Measurements from ENCODE around the gene SNX14. TPM values are rescaled to one million over a fixed set of nuclear protein-coding genes. Genes with fewer than 3 reads are reported as not detected.
A peak's percentile ranks its signal among the peaks of the same experiment; 100 is the strongest.
"Not testable (repeated sequence)": the region's sequence is repeated elsewhere in the genome, so short reads cannot be mapped to it uniquely, and the experiment has no call there.

Gene SNX14
- total and polyA plus RNA-seq, 12 donors = 60.0 to 192 (median 86.4) TPM

- Histone ChIP-seq H3K27me3 (no peaks in the 10 kb centered on the region), H3K27ac (peak overlapping the region in 1 of 5 donors; percentile 29), H3K9me3 (replicated peaks in 1 of 3) (no peaks in the 10 kb centered on the region), H3K36me3 (replicated peaks in 1 of 2) (peaks cover 0 to 73% of the 10 kb centered on the region in 2 donors), H3K4me3 (no peak overlapping the region), H3K4me1 (replicated peaks in 1 of 2) (peaks cover 4 to 18% of the 10 kb centered on the region in 2 donors)
- TF ChIP-seq POLR2A (IDR thresholded peaks at IDR 0.05) (no peak), CTCF (IDR thresholded peaks at IDR 0.05) (no peak)
- no peak for DNase-seq
- WGBS, 4 donors = 75 to 86% (median 83%) methylated on average over 6 of the region's 6 CpGs
- intact Hi-C loops (cut with DNase I) = no loop called here
Observed at GRCh38 chr6:85632164-85632942, 38.7 kb upstream of the SNX14 start.

GRCh38 chr6:85631117-85631516, 37.5 kb upstream of the SNX14 start:
- 91 to 98% (median 94%) methylated on average over 5 of the region's 5 CpGs for WGBS, 4 donors
- intact Hi-C loops (cut with DNase I); H3K27me3 ChIP-seq; H3K27ac ChIP-seq; H3K4me3 ChIP-seq; DNase-seq; H3K9me3 ChIP-seq (replicated peaks in 1 of 3): not testable (repeated sequence)
- H3K4me1 ChIP-seq (replicated peaks in 1 of 2) = peaks cover 4 to 18% of the 10 kb centered on the region in 2 donors
- H3K36me3 ChIP-seq (replicated peaks in 1 of 2) = peaks cover 0 to 72% of the 10 kb centered on the region in 2 donors

- DNase-seq = no peak
- TF ChIP-seq POLR2A (IDR thresholded peaks at IDR 0.05) (no peak), CTCF (IDR thresholded peaks at IDR 0.05) (no peak)
- 89 to 100% (median 95%) methylated on average over 1 of the region's 1 CpG for WGBS, 4 donors
- Histone ChIP-seq H3K4me1 (replicated peaks in 1 of 2) (peaks cover 4 to 22% of the 10 kb centered on the region in 2 donors), H3K27me3 (no peaks in the 10 kb centered on the region), H3K36me3 (replicated peaks in 1 of 2) (peaks cover 0 to 54% of the 10 kb centered on the region in 2 donors), H3K27ac (no peak overlapping the region), H3K9me3 (replicated peaks in 1 of 3) (no peaks in the 10 kb centered on the region), H3K4me3 (no peak overlapping the region)
- intact Hi-C loops (cut with DNase I) = no loop called here
Observed at GRCh38 chr6:85628353-85628752, 34.7 kb upstream of the SNX14 start.

- WGBS, 4 donors = 90 to 93% (median 92%) methylated on average over 2 of the region's 2 CpGs
- Histone ChIP-seq H3K9me3 (replicated peaks in 1 of 3) (no peaks in the 10 kb centered on the region), H3K36me3 (replicated peaks in 1 of 2) (peaks cover 0 to 77% of the 10 kb centered on the region in 2 donors), H3K27ac (no peak overlapping the region), H3K27me3 (no peaks in the 10 kb centered on the region), H3K4me3 (no peak overlapping the region), H3K4me1 (replicated peaks in 1 of 2) (peaks cover 0 to 3% of the 10 kb centered on the region in 2 donors)
- no peak for DNase-seq
- intact Hi-C loops (cut with DNase I) = no loop called here
- TF ChIP-seq POLR2A (IDR thresholded peaks at IDR 0.05) (no peak), CTCF (IDR thresholded peaks at IDR 0.05) (no peak)
Observed at GRCh38 chr6:85620308-85620707, 26.6 kb upstream of the SNX14 start.

GRCh38 chr6:85614780-85615179, 21.1 kb upstream of the SNX14 start:
- no peak for DNase-seq
- TF ChIP-seq POLR2A (IDR thresholded peaks at IDR 0.05) = no peak
- WGBS, 4 donors = 97 to 99% (median 98%) methylated on average over 17 of the region's 17 CpGs
- intact Hi-C loops (cut with DNase I) = no loop called here
- Histone ChIP-seq H3K9me3 (replicated peaks in 1 of 3) (no peaks in the 10 kb centered on the region), H3K27ac (no peak overlapping the region), H3K4me3 (no peak overlapping the region), H3K27me3 (no peaks in the 10 kb centered on the region), H3K4me1 (replicated peaks in 1 of 2) (no peaks in the 10 kb centered on the region), H3K36me3 (replicated peaks in 1 of 2) (peaks cover 0 to 81% of the 10 kb centered on the region in 2 donors)
